ENCODE results near the gene SLC18A3. TPM values are rescaled to one million over a fixed set of nuclear protein-coding genes. Genes with fewer than 3 reads are reported as not detected.
A peak's percentile ranks its signal among the peaks of the same experiment; 100 is the strongest.

SLC18A3 gene
- total RNA-seq, 1 experiment from 2014 or later: not detected

DNA sequence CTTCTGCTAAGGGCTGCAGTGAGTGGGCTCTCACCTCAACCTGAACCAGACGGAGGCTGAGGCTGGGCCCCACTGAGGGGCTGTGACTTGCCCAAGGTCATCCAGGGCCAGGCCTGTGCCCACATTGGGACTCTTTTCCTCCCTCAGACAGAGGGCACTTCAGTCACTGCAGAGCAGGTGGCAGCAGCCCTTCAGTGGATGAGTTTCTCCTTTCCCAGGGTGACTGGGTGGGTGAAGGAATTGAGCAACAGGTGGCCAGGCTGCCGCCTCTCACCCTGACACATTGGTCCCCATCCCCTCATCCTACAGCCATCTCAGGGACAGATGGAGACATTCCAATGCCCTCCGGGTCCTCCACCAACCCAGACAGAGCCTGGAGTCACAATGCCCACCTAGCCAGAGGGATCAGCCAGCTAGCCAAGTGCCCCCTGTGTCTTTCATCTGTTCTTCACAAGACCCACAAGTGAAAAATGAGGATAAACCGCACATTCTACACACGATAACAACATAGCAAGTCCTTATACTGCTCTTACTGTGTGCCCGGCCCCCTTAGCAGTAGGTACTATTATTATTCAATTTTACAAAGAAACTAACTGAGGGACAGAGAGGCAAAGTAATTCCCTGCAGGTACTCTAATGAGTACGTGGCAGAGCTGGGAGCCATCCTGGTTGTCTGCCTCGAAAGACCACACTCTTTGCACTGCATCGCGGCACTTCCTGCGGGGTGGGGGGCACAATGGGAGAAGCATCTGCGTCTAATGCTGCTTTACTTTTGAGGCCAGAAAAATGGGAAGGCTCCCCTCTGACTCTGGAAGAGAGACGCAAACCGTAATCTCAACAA is 1.7 kb upstream of the SLC18A3 start:
- DNase-seq (ENCODE audit: low read depth, low spot score): no peak
- in situ Hi-C loops (cut with HindIII; ENCODE audit: low pct_unique_long_range_greater_than_20kb, low sequenced_read_pairs): no loop called here

GRCh38 chr10:49609006-49609282 is 1.2 kb upstream of the SLC18A3 start:
- no peak for DNase-seq (ENCODE audit: low read depth, low spot score)
- in situ Hi-C loops (cut with HindIII; ENCODE audit: low pct_unique_long_range_greater_than_20kb, low sequenced_read_pairs): no loop called here

- in situ Hi-C loops (cut with HindIII; ENCODE audit: low pct_unique_long_range_greater_than_20kb, low sequenced_read_pairs): no loop called here
- no peak for DNase-seq (ENCODE audit: low read depth, low spot score)
These were observed 612 bp upstream of the SLC18A3 start for GRCh38 chr10:49609283-49610113.

GRCh38 chr10:49610458-49611165 is 502 bp downstream of the SLC18A3 start:
- in situ Hi-C loops (cut with HindIII; ENCODE audit: low pct_unique_long_range_greater_than_20kb, low sequenced_read_pairs): no loop called here
- DNase-seq (ENCODE audit: low read depth, low spot score): no peak

DNA sequence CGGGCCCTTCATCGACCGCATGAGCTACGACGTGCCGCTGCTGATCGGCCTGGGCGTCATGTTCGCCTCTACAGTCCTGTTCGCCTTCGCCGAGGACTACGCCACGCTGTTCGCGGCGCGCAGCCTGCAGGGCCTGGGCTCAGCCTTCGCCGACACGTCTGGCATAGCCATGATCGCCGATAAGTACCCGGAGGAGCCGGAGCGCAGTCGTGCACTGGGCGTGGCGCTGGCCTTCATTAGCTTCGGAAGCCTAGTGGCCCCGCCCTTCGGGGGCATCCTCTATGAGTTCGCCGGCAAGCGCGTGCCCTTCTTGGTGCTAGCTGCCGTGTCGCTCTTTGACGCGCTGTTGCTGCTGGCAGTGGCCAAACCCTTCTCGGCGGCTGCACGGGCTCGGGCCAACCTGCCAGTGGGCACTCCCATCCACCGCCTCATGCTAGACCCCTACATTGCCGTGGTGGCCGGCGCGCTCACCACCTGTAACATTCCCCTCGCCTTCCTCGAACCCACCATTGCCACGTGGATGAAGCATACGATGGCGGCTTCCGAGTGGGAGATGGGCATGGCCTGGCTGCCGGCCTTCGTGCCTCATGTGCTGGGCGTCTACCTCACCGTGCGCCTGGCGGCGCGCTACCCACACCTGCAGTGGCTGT is 1.2 kb downstream of the SLC18A3 start:
- in situ Hi-C loops (cut with HindIII; ENCODE audit: low pct_unique_long_range_greater_than_20kb, low sequenced_read_pairs): no loop called here
- no peak for DNase-seq (ENCODE audit: low read depth, low spot score)

- DNase-seq (ENCODE audit: low read depth, low spot score): no peak
- in situ Hi-C loops (cut with HindIII; ENCODE audit: low pct_unique_long_range_greater_than_20kb, low sequenced_read_pairs): no loop called here
These were observed 1.9 kb downstream of the SLC18A3 start for GRCh38 chr10:49611816-49612512.

DNA sequence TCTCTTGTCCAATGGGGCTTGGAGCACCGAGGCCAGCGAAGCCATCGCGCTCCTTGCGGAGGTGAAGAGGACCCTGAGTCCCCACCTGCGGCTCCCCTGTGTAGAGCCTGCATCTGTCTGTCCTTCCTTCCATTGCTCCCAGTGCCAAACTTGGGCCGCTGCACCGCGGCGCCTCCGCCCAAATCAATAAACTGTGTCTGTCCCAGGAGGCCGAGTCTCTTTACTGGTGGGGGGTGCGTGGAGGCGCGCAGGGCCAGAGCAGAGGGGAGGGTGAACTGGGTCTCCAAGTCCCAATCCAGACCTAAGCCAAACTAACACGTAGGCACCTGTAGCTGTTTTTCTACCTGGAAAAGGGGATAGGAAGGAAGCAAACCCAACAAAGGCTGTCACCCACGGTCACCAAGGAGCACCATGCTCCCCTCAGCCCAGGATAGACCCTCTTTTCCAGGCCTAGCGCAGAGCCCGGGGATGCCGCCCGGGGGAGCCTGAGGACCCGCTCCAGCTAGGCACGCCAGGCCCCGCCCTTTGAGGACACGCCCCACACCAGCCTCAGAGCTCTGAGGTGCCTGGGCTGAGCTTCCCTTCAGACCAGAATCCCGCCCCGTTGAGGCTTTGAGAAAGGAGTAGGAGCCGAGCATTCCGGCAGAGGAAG is 2.5 kb downstream of the SLC18A3 start:
- peak; percentile 16 for DNase-seq (ENCODE audit: low read depth, low spot score)
- in situ Hi-C loops (cut with HindIII; ENCODE audit: low pct_unique_long_range_greater_than_20kb, low sequenced_read_pairs): no loop called here

DNA sequence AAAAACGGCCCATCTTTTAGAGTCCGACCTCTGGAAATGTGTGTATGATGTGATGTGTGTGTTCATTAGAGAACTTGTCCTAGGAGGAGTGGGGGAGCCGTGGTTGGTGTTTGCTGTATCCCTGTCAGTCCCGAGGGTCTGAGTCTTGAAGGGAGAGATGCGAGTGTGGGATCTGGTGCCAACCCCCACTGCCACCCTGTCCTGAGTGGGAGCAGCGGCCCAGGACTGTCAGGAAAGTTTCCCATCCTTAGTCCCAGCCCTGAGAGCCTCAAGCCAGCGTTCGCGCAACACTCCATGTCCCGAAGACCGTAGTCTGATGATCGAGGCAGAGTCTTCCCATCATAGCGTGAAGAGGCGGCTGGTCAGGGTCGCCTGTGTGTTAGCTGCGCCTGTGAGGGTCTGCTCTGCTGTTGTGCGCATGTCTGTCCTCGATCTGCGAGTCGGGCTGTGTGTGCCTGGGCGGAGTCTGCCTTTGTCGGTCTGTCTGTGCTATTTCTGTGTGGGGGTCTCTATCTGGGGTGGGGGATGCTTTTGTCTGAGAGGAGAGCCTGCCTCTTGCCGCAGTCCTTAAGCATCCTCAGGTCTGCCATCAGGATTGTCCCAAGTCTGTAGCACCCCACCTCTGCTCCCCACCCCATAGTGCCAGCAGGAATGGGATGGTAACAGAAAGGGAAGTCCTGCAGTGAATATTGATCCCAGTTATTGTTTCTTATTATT is 3.2 kb downstream of the SLC18A3 start:
- DNase-seq (ENCODE audit: low read depth, low spot score): no peak

GRCh38 chr10:49613882-49614241 is 3.8 kb downstream of the SLC18A3 start, which contains the start of gene CHAT:
TSS of gene CHAT (plus strand) at chr10:49614037. CDS start at chr10:49614190, 153 bp downstream.
- no peak for DNase-seq (ENCODE audit: low read depth, low spot score)
- in situ Hi-C loops (cut with HindIII; ENCODE audit: low pct_unique_long_range_greater_than_20kb, low sequenced_read_pairs): no loop called here

More for the DNA sequence above, 3.2 kb downstream of the SLC18A3 start:
- in situ Hi-C loops (cut with HindIII; ENCODE audit: low pct_unique_long_range_greater_than_20kb, low sequenced_read_pairs): no loop called here

DNA sequence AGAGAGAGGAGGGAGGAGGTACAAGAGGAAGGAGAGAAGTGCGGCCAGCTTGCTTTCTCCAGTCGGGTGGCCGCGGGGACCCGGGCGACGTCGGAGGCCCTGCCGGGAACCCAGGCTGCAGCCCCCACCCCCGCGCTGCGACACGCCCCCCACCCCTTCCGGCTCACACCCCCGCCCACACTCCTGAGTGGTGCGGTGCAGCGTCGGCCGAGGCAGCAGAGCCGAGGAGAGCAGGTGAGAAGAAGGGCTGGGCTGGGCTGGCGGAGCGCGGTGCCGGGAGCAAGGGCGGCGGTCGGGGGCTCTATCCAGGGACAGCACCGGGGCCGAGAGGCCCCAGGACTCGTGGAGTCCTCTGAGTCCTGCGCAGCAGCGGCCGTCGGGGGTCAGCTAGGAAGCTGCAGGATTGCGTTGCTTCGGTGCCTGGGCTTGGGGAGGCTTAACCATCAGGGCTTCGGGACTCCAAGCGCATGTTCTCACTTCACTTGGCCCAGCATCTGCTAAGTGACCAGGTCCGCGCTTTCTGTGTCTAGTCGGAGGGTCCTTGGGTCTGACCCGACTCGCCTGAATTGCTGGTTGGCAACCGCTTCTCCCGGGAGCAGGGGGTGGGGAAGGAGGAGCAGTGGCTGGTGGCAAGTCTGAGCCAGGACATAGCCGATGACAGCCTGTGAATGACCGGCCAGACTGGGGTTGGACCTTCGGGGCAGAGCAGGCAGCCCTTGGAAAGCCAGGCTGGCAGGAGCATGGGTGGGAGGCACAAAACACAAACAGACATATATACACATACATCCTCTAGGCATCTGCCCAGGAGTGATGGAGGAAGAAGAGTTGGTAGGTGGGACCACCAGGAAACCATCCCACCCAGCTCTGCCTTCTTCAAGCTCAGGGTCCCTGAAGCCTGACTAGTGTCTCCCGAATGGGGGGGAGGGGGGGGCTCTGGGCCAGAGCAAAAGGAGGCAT is 4.4 kb downstream of the SLC18A3 start:
- no peak for DNase-seq (ENCODE audit: low read depth, low spot score)
- in situ Hi-C loops (cut with HindIII; ENCODE audit: low pct_unique_long_range_greater_than_20kb, low sequenced_read_pairs): no loop called here

GRCh38 chr10:49615213-49615612 is 5.1 kb downstream of the SLC18A3 start:
- DNase-seq (ENCODE audit: low read depth, low spot score): no peak
- in situ Hi-C loops (cut with HindIII; ENCODE audit: low pct_unique_long_range_greater_than_20kb, low sequenced_read_pairs): no loop called here

DNA sequence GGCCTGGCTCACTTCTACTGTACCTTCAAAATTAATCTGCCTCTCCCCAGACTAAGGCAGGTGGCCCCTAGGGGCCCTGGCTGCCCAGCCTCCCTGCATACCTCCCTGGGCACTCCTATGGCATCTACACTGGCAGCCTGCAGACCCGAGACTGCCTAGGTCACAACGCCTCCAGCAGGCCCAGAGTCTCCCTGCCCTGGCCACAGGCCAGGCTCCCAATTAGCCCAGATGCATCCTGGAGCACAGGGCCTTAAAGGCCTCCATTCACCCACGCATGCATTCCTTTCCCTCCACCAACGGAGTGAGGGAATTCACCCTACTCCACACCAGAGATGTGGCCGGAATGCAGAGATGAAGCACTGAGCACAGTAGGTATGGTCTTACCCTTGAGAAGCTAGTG is 5.6 kb downstream of the SLC18A3 start:
- no peak for DNase-seq (ENCODE audit: low read depth, low spot score)
- in situ Hi-C loops (cut with HindIII; ENCODE audit: low pct_unique_long_range_greater_than_20kb, low sequenced_read_pairs): no loop called here

DNA sequence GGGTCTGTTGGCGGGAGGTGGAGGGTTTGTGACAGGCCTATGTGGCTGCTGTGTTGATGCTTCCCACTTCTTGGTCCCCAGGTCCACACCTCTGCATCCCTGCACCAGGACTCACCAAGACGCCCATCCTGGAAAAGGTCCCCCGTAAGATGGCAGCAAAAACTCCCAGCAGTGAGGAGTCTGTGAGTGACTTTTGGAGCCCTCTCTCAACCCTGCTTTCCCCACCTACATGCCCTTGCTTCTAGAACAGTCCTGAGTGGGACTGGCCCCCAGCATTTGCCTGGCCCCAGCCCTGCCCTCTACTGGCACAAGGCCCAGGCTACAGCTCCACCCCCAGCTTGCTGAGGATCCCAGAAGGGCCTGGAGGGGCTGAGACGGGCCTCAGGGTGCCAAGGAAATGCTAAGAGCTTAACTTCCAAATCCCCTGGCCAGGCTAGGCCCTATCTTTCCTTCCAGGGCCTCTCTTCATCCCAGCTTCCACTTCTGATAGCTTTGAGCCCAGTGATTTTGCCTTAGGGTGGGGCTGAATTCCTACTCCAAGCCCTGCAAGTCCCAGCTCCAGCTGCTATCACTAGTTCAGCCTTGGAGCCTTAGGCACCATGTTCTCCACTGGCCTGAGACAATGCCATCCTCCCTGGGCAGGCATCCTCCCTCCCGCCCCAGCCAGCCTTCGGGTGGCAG is 6.5 kb downstream of the SLC18A3 start:
- no peak for DNase-seq (ENCODE audit: low read depth, low spot score)
- in situ Hi-C loops (cut with HindIII; ENCODE audit: low pct_unique_long_range_greater_than_20kb, low sequenced_read_pairs): no loop called here

DNA sequence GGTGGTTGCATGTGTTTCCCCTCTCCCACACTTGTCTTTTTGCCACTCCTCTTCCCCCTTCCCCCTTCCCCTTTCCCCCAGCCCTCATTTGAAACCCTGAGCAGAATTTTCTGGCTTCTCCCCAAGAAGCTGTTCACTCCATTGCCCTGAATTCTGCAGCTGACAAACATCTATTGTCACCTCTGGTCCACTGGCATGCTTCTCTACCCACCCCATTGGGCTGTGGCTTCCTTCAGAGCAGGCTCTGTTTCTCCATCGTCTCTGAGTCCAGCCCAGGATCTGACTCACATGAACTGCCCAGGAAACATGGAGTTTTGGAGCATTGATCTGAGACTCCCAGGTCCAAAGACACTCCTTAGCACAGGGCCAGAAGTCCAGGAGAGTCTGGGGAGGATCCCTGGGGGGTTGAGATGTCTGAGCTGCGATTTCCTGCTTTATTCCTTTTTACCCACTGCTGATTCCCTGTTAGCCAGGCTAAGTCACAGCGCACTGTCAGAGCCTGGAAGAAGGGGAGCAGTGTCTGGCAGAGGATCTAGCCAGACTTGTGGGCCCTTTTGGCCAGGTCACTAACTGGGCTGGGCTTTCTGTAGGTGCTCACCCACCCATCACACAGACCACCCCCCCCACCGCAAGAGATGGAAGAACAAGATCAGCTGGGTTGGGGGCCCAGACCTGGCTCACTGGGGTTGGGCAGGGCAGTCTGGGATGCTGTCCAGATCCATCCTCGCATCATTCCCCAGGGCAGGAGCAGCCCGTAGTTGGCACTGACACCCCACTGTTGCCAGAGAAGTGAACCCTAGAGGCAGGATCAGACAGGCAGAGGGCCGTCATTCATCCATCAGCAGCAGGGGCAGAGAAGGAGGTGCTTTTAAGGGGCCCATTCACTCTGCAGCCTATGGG is 7.3 kb downstream of the SLC18A3 start:
- in situ Hi-C loops (cut with HindIII; ENCODE audit: low pct_unique_long_range_greater_than_20kb, low sequenced_read_pairs): no loop called here
- DNase-seq (ENCODE audit: low read depth, low spot score): no peak
